ENCODE data around the gene QSOX1.

DNA sequence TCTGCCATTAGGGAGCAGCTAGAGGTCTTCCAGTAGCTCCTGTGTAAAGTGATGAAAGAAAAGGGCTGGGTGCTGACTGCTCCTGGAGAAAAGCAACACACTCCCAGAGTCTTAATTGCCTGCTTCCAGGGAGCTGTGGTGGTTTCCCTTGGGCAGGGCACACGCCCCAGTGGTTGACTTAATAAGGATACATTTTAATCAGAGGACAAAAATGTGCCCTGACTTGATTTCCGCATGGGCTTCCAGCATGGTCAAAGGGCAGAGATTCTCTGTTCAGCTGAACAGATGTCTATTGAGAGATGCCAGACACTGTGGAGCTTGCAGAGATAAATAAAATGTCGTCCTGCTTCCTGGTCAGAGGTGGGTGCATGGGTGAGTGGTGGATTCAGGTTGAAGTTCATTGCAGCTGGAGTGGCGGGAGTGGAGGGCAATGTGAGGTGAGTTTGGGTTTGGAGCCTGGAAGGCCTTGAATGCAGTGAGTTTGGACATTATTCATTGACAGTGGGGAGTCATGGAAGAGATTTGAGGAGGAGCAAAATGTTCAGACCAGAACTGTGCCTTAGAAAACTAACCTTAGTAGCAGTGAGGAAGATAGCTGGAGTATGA is 16.0 kb downstream of the QSOX1 start:
- no peak for TF ChIP-seq CTCF (IDR thresholded peaks at IDR 0.05; ENCODE audit: low read depth, low read length)
- no peak for TF ChIP-seq EZH2phosphoT487 (IDR thresholded peaks at IDR 0.05; ENCODE audit: low read depth)

Measured in OCI-LY3 (cell line).